WERI-Rb-1 (cell line): ENCODE measurements around the gene TXLNG.

Experiments used
- DNase-seq: peaks from one replicate; pipeline ENCODE4 v3.0.0-alpha.2; 2020
- H3K27ac ChIP-seq: fragments of 250-450 bp; sonication (Bioruptor Pico); 2 replicates; pipeline ENCODE4 v1.5.1; 2020; ENCODE audit warnings: mild to moderate bottlenecking, moderate library complexity
- H3K27me3 ChIP-seq: fragments of 250-450 bp; sonication (Bioruptor Pico); 2 replicates; pipeline ENCODE4 v1.5.1; 2021; ENCODE audit warnings: mild to moderate bottlenecking, low read depth, moderate library complexity; ENCODE audit not compliant: insufficient read depth, severe bottlenecking
- H3K36me3 ChIP-seq: fragments of 250-450 bp; sonication (Bioruptor Pico); 2 replicates; pipeline ENCODE4 v1.5.1; 2020; ENCODE audit warnings: mild to moderate bottlenecking, moderate library complexity
- H3K4me3 ChIP-seq: 2 replicates; pipeline ENCODE4 v1.5.1; 2011; ENCODE audit warnings: low read depth, mild to moderate bottlenecking, control low read depth, low read length
- H3K9me3 ChIP-seq: fragments of 250-450 bp; sonication (Bioruptor Pico); 2 replicates; pipeline ENCODE4 v1.5.1; 2021; ENCODE audit warnings: mild to moderate bottlenecking, moderate library complexity; ENCODE audit not compliant: severe bottlenecking
- TF ChIP-seq, protein P1 (sequence below): IDR thresholded peaks from 2 replicates; pipeline ENCODE4 v1.5.1; 2011; ENCODE audit warnings: low read depth, mild to moderate bottlenecking, control low read depth, inconsistent platforms, low read length

TXLNG gene

DNA sequence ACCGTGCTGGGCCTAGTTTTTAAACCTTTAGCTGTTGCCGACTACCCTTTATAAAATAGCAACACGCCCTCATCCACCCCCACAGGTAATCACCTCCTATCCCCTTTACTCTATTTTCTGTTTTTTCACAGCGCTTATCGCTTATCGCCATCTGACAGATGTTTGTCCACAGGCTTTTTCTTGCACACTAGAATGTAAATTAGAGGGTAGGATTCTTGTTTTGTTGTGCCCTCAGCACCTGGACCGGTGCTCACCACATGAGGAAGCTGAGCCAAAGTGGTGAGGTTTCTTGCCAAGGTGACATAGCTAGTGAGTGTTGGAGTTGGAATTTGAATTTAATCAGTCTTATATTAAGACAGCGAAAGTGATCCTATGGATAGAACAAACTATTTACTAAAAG, 86.8 kb downstream of the TXLNG start:
- H3K27me3 ChIP-seq = no peaks in the 10 kb centered on the region
- H3K9me3 ChIP-seq = no peaks in the 10 kb centered on the region
- TF ChIP-seq, protein P1, sequence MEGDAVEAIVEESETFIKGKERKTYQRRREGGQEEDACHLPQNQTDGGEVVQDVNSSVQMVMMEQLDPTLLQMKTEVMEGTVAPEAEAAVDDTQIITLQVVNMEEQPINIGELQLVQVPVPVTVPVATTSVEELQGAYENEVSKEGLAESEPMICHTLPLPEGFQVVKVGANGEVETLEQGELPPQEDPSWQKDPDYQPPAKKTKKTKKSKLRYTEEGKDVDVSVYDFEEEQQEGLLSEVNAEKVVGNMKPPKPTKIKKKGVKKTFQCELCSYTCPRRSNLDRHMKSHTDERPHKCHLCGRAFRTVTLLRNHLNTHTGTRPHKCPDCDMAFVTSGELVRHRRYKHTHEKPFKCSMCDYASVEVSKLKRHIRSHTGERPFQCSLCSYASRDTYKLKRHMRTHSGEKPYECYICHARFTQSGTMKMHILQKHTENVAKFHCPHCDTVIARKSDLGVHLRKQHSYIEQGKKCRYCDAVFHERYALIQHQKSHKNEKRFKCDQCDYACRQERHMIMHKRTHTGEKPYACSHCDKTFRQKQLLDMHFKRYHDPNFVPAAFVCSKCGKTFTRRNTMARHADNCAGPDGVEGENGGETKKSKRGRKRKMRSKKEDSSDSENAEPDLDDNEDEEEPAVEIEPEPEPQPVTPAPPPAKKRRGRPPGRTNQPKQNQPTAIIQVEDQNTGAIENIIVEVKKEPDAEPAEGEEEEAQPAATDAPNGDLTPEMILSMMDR = no peak
- H3K27ac ChIP-seq = no peak overlapping the region
- no peak overlapping the region for H3K4me3 ChIP-seq
- peaks cover 13% of the 10 kb centered on the region for H3K36me3 ChIP-seq
- DNase-seq = no peak

DNA sequence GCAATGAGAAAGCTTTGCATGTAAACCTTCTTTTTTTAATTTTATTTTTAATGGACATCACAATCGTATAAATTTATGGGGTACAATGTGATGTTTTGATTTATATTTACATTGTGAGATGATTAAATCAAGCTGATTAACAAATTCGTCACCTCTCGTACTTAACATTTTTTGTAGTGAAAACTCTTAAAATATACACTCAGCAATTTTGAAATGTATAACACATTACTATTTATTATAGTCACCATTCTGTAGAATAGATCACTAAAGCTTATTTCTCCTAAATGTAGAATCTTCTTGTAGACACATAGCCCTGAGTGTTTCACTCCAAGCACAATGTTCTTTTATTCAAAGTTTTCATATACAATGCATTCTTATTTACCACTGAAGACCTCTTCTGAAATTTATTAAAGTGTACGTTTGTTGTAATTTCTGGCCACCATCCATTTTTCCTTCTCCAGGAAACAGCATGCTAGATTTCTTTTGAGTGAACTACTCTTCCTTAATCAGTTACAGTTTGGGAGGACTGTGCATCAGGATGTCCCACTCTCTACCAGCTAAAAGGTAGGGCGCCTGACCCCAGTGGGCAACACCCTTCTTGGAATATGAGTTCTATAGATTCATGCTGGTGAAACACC, 88.3 kb downstream of the TXLNG start:
- Histone ChIP-seq H3K27ac (no peak overlapping the region), H3K4me3 (no peak overlapping the region), H3K36me3 (peaks cover 3% of the 10 kb centered on the region; the same call in 1 of the 2 replicates), H3K9me3 (no peaks in the 10 kb centered on the region), H3K27me3 (no peaks in the 10 kb centered on the region)
- no peak for DNase-seq
- TF ChIP-seq, protein P1 = no peak

DNA sequence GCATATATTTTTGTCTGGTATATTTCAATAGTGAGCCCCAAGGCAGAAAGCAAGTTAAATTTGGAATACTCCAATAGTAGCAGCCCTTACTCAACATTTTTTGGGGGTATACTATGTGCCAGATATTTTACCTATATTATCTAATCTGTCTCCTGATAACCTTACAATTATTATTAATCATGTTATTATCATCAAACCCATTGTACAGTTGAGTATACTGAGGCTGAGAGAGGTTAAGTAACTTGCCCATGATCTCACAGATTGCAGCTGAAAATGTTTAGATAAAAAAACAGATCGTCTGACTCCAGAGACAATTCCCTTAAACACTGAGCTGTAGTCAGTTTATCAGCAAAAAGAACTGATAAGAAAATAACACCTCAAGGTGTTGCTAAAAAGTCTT, 90.4 kb downstream of the TXLNG start:
- H3K9me3 ChIP-seq = no peaks in the 10 kb centered on the region
- DNase-seq = no peak
- TF ChIP-seq, protein P1 = no peak
- no peaks in the 10 kb centered on the region for H3K36me3 ChIP-seq
- no peak overlapping the region for H3K4me3 ChIP-seq
- no peaks in the 10 kb centered on the region for H3K27me3 ChIP-seq
- H3K27ac ChIP-seq = no peak overlapping the region

DNA sequence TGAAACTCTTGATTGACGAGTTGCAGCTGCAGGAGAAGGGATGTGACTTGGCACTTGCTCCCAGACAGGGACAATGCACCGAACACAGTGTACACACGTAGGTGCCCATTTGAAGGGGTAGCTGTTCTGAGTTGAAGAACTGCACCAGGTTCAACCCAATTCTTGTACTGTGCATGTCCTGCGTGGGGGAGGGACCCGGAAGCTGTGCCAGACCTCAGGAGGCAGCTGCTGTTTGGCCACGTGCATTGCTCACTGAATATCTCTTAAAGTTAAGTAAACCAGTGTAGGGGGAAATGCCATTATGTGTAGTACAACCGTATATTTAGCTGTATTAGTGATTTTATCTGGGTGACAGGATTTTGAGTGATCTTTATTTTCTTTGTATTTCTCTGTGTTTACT, 95.9 kb downstream of the TXLNG start:
- H3K27me3 ChIP-seq = no peaks in the 10 kb centered on the region
- peak overlapping the region; percentile 70 for H3K4me3 ChIP-seq
- peak; percentile 33 for DNase-seq
- TF ChIP-seq, protein P1 = no peak
- no peaks in the 10 kb centered on the region for H3K36me3 ChIP-seq
- no peak overlapping the region; the same call in 1 of the 2 replicates for H3K27ac ChIP-seq
- H3K9me3 ChIP-seq = no peaks in the 10 kb centered on the region

DNA sequence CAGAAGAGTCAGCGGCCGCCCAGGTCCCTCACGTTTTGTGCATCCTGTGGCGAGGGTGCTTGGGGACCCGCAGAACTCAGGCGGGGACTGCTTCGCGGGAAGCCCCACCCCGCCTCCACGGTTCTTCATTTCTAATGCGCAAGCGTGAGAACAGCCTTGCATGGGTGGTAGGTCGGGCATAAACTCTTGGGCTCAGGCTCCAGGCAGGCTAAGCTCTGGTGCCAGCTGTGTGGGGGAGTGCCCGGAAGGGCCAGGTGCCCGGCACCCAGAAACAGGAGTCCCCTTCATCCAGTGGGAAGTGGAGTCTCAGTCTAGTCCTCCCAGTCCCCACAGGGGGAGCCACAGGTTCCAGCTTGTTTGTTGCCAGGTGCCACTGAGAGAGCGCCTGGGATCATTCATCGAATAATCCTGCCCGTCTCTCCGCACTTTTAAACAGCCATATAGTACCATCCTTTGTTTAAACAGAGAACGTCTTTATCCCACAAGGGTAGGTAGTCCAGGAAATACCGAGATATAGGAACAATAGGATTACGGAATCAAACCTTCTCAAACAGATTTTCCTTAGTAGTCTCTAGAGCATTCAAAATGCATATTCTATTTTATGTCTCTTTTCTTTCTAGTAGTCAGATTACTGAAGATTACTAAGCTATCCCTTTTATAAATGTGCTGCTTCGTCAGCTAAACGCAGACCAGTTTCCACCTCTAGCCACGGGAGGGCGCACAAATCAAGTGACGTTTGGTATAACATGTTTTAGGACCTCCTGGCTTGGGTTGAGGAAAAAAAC, 96.6 kb downstream of the TXLNG start:
- TF ChIP-seq, protein P1 = peak; percentile 72
- H3K9me3 ChIP-seq = no peaks in the 10 kb centered on the region
- peak; percentile 87 for DNase-seq
- no peaks in the 10 kb centered on the region for H3K27me3 ChIP-seq
- peak overlapping the region; percentile 70 for H3K4me3 ChIP-seq
- H3K36me3 ChIP-seq = no peaks in the 10 kb centered on the region
- H3K27ac ChIP-seq = peak overlapping the region; percentile 76

DNA sequence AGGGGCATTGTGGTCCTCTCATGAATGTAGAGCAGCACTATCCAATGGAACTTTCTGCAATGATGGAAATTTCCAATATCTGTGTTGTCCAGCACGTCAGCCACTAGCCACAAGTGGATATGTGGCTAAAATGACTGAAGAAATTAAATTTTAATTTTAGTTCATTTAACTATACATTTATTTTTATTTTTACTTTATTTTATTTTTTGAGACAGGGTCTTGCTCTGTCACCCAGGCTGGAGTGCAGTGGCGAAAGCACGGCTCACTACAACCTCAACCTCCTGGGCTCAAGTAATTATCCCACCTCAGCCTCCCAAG, 97.2 kb downstream of the TXLNG start:
- Histone ChIP-seq H3K27ac (no peak overlapping the region; the same call in 1 of the 2 replicates), H3K27me3 (no peaks in the 10 kb centered on the region), H3K36me3 (no peaks in the 10 kb centered on the region), H3K9me3 (no peaks in the 10 kb centered on the region), H3K4me3 (peak overlapping the region; percentile 70)
- TF ChIP-seq, protein P1 = no peak
- DNase-seq = no peak
